ENCODE data around the gene BIRC2. TPM values are rescaled to one million over a fixed set of nuclear protein-coding genes. Genes with fewer than 3 reads are reported as not detected.

The BIRC2 gene
- total RNA-seq, 1 donor from 2014 or later = 125 TPM

- DNase-seq (ENCODE audit: low read depth) = no peak
These were observed 53.6 kb downstream of the BIRC2 start for GRCh38 chr11:102400603-102401002.

GRCh38 chr11:102401905-102402304 is 54.9 kb downstream of the BIRC2 start:
- DNase-seq (ENCODE audit: low read depth) = no peak

- no peak for DNase-seq (ENCODE audit: low read depth)
These were observed 55.5 kb downstream of the BIRC2 start for GRCh38 chr11:102402548-102402947.

GRCh38 chr11:102405501-102405900 is 58.5 kb downstream of the BIRC2 start:
- no peak for DNase-seq (ENCODE audit: low read depth)

- no peak for DNase-seq (ENCODE audit: low read depth)
These were observed 59.1 kb downstream of the BIRC2 start for GRCh38 chr11:102406099-102406498.

- no peak for DNase-seq (ENCODE audit: low read depth)
These were observed 60.9 kb downstream of the BIRC2 start for GRCh38 chr11:102407901-102408300.

- no peak for DNase-seq (ENCODE audit: low read depth)
These were observed 61.3 kb downstream of the BIRC2 start for GRCh38 chr11:102408339-102408738.

GRCh38 chr11:102410382-102410784 is 63.4 kb downstream of the BIRC2 start:
- no peak for DNase-seq (ENCODE audit: low read depth)

- DNase-seq (ENCODE audit: low read depth) = no peak
These were observed 64.1 kb downstream of the BIRC2 start for GRCh38 chr11:102411142-102411541.

GRCh38 chr11:102413497-102413896 is 66.5 kb downstream of the BIRC2 start:
- no peak for DNase-seq (ENCODE audit: low read depth)

- no peak for DNase-seq (ENCODE audit: low read depth)
These were observed 67.5 kb downstream of the BIRC2 start for GRCh38 chr11:102414559-102414958.

GRCh38 chr11:102415304-102415916 is 68.4 kb downstream of the BIRC2 start:
- no peak for DNase-seq (ENCODE audit: low read depth)

- no peak for DNase-seq (ENCODE audit: low read depth)
These were observed 70.0 kb downstream of the BIRC2 start for GRCh38 chr11:102416976-102417375.

GRCh38 chr11:102419181-102419580 is 72.2 kb downstream of the BIRC2 start:
- no peak for DNase-seq (ENCODE audit: low read depth)

GRCh38 chr11:102420547-102420946 is 73.5 kb downstream of the BIRC2 start:
- peak; percentile 16 for DNase-seq (ENCODE audit: low read depth)

- peak; percentile 28 for DNase-seq (ENCODE audit: low read depth)
These were observed 74.2 kb downstream of the BIRC2 start for GRCh38 chr11:102421261-102421660.

GRCh38 chr11:102422817-102423712 is 76.1 kb downstream of the BIRC2 start:
- DNase-seq (ENCODE audit: low read depth) = no peak

GRCh38 chr11:102423936-102424335 is 76.9 kb downstream of the BIRC2 start:
- DNase-seq (ENCODE audit: low read depth) = no peak

GRCh38 chr11:102426000-102426399 is 79.0 kb downstream of the BIRC2 start:
- no peak for DNase-seq (ENCODE audit: low read depth)

- no peak for DNase-seq (ENCODE audit: low read depth)
These were observed 79.6 kb downstream of the BIRC2 start for GRCh38 chr11:102426570-102426969.

GRCh38 chr11:102427068-102427467 is 80.1 kb downstream of the BIRC2 start:
- DNase-seq (ENCODE audit: low read depth) = no peak

All from renal cortical epithelial cell (primary cell).